ENCODE data around the gene ANAPC13.

GRCh38 chr3:134458406-134458945 is 27.3 kb downstream of the ANAPC13 start:
- no peak for TF ChIP-seq RAD21 (conservative IDR thresholded peaks at IDR 0.05)
- TF ChIP-seq CTCF (IDR thresholded peaks at IDR 0.05; ENCODE audit: poor library complexity, severe bottlenecking), result no peak
- no peak for TF ChIP-seq REST (IDR thresholded peaks at IDR 0.05; ENCODE audit: borderline replicate concordance)
- TF ChIP-seq EP300 (conservative IDR thresholded peaks at IDR 0.05; ENCODE audit: poor library complexity, severe bottlenecking), result no peak
- no peak for TF ChIP-seq TAF1 (IDR thresholded peaks at IDR 0.05; ENCODE audit: low read depth)
- no peak for TF ChIP-seq POLR2AphosphoS5 (IDR thresholded peaks at IDR 0.05)
- TF ChIP-seq EZH2 (IDR thresholded peaks at IDR 0.05; ENCODE audit: borderline replicate concordance, insufficient read depth, low read length, poor library complexity, severe bottlenecking), result no peak
- no peak for TF ChIP-seq MXI1 (conservative IDR thresholded peaks at IDR 0.05; ENCODE audit: poor library complexity, severe bottlenecking)
- TF ChIP-seq SMC3 (conservative IDR thresholded peaks at IDR 0.05; ENCODE audit: poor library complexity), result no peak

All from neural cell (in vitro differentiated cells).